Limb (tissue), 2 donors: ENCODE data around the gene OPN1MW2.
"Not testable (repeated sequence)": the region's sequence is repeated elsewhere in the genome, so short reads cannot be mapped to it uniquely, and the experiment has no call there.

Experiments
- DNase-seq, 2 donors: peaks; one replicate each; pipeline ENCODE4 v3.0.0-alpha.2; 2016; ENCODE audit errors: extremely low spot score in 2 of 2

Gene OPN1MW2

DNA sequence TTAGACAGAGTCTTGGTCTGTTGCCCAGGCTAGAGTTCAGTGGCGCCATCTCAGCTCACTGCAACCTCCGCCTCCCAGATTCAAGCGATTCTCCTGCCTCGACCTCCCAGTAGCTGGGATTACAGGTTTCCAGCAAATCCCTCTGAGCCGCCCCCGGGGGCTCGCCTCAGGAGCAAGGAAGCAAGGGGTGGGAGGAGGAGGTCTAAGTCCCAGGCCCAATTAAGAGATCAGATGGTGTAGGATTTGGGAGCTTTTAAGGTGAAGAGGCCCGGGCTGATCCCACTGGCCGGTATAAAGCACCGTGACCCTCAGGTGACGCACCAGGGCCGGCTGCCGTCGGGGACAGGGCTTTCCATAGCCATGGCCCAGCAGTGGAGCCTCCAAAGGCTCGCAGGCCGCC lies at the start of gene OPN1MW2:
Gene OPN1MW2, plus strand, starts transcription at position 301 of the 400 bp plus-strand sequence. Its CDS starts 60 bp downstream, at position 361.
- DNase-seq: not testable (repeated sequence)

DNA sequence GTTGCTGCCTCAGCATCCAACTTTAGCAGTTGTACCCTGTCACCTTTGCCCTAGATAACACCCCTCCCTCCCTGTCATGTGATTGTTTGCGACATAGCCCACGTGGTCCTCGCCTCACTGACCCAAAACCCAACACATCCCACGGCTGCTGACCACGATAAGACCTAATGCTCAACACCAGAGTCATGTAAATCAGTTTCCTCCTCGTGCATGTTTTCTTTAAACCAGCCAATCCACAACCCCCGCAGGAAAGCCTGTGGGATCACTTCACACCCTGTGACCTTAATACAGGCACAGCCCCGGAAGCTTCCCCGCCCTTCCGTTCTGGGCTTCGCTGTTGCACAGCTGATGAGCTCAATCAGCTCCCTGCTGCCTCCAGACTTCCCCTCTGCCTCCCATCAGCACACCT lies 47.0 kb upstream of the OPN1MW2 start:
- not testable (repeated sequence) for DNase-seq

DNA sequence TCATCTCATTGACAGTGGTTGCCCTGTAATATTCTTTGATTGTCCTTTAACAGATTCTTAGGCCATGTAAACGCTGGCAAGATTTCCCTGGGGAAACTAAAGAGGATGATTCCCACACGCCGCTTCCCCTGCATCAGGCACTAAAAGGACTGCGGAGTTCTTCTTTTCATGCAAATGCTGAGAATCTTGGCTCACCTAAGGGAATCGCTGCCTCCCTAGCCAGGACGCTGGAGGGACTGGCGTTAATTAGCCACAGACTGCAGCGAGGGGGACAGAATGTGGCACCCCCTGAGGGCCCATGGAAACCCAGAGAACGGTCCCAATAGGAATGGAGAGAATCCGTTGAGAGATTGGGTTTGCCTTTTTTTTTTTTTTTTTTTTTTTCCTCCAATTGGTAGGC lies 45.2 kb upstream of the OPN1MW2 start:
- DNase-seq: not testable (repeated sequence)

DNA sequence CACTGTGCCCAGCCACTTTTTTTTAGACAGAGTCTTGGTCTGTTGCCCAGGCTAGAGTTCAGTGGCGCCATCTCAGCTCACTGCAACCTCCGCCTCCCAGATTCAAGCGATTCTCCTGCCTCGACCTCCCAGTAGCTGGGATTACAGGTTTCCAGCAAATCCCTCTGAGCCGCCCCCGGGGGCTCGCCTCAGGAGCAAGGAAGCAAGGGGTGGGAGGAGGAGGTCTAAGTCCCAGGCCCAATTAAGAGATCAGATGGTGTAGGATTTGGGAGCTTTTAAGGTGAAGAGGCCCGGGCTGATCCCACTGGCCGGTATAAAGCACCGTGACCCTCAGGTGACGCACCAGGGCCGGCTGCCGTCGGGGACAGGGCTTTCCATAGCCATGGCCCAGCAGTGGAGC lies 37.3 kb upstream of the OPN1MW2 start, which contains the start of gene OPN1MW:
Gene OPN1MW, plus strand, starts transcription at position 301 of the 400 bp plus-strand sequence. Its CDS starts 82 bp downstream, at position 383.
- DNase-seq: not testable (repeated sequence)

DNA sequence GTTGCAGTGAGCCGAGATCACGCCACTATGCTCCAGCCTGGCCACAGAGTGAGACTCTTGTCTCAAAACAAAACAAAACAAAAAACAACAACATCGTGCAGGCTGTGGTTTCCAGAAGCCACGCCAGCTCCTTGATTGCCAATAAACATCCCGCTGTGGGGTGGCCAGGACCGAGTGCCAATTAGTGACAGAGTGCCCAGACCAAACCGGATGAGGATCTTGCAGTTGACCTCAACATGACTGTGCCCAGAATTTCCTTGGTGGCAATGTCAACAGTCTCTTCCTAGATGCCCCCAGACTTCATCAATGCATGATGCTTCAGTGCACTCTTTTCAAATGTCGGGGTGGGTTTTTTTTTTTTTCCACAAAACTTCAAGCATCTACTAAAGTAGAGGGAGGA lies 35.8 kb upstream of the OPN1MW2 start:
- DNase-seq: not testable (repeated sequence)

DNA sequence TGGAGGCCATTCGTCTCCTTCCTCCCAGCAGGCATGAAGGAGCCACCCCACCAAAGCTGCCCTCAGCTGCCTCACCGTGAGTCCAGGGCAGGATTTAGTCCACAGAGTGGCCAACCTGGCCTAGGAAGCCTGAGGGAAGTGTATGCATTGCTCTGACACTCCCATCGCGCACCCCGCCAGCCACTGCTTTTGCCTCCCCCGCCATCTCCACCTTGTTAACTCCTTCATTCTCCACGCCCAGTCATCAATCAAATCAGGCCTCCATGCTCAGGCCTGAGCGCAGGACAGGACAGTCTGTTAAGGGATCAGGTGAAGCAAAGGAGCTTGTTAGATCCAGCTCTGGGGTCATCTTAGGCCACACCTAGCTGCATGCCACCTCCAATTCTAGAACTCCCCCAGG lies 26.7 kb upstream of the OPN1MW2 start:
- not testable (repeated sequence) for DNase-seq

DNA sequence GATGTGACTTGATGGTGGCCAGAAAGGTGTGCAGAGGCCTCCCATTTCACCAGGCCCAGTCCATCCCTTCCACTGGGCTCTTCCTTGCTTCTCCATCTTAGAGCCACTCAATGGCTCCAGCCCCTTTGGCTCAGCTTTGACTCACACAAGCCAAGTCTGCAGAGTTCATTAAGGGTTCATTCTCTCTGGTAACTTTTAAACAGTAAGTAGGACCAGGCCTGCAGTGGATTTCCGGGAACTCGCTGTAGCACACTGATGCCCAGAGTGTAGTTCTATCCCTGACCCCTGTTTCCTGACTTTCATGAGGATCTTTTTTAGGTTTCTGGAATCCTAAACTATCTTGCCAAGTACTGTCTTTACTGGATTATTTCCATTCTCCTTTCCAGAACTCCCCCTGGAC lies 25.2 kb upstream of the OPN1MW2 start:
- DNase-seq: not testable (repeated sequence)

DNA sequence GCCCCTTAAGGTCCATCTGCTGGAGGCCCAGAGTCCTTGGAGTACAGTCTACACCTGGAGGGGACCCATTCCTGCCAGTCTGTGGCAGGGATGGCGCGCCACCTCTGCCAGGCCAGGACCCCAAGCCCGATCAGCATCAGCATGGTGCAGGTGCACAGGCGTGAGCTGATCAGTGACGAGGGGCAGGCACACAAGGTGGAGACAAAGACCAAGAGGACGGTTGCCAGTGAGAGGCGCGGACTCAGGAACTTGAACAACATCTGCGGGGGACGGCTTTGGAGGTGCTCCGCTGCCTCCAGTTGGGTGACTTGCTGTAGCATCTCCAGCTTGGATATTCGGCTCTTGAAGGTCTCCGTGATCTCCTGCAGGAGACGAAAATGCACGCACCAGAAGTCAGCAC lies 23.1 kb upstream of the OPN1MW2 start:
- not testable (repeated sequence) for DNase-seq

DNA sequence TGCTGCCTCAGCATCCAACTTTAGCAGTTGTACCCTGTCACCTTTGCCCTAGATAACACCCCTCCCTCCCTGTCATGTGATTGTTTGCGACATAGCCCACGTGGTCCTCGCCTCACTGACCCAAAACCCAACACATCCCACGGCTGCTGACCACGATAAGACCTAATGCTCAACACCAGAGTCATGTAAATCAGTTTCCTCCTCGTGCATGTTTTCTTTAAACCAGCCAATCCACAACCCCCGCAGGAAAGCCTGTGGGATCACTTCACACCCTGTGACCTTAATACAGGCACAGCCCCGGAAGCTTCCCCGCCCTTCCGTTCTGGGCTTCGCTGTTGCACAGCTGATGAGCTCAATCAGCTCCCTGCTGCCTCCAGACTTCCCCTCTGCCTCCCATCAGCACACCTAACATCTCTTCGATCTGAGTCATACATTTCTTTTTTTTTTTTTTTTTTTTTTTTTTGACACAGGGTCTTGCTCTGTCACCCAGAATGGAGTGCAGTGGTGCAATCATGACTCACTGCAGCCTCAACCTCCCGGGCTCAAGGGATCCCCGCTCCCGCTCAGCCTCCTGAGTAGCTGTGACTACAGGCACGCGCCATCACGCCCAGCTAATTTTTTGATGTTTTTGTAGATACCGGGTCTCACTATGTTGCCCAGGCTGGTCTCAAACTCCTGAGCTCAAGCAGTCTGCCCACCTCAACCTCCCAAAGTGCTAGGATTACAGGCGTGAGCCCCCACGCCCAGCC lies 9.7 kb upstream of the OPN1MW2 start:
- DNase-seq: not testable (repeated sequence)

DNA sequence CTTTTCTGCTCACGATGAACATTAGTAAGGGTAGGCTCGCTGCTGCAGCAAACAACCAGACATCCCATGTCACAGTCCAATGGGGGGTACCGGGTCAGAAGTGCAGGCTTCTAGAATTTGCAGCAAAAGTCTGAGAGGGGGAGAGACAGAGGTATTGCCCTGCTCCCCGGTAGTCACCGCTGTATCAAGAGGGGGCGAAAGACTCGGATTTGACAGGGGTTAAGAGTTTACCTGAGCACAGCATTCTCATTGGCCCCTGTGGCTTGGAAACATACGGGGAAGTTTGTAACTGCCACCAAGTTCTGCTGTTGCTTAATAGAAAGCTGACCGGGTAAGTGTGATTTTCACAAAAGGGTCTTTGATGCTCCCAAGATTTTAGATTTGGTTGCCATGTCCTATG lies 8.5 kb upstream of the OPN1MW2 start:
- DNase-seq: not testable (repeated sequence)

DNA sequence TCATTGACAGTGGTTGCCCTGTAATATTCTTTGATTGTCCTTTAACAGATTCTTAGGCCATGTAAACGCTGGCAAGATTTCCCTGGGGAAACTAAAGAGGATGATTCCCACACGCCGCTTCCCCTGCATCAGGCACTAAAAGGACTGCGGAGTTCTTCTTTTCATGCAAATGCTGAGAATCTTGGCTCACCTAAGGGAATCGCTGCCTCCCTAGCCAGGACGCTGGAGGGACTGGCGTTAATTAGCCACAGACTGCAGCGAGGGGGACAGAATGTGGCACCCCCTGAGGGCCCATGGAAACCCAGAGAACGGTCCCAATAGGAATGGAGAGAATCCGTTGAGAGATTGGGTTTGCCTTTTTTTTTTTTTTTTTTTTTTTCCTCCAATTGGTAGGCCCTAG lies 8.1 kb upstream of the OPN1MW2 start:
- DNase-seq: not testable (repeated sequence)

DNA sequence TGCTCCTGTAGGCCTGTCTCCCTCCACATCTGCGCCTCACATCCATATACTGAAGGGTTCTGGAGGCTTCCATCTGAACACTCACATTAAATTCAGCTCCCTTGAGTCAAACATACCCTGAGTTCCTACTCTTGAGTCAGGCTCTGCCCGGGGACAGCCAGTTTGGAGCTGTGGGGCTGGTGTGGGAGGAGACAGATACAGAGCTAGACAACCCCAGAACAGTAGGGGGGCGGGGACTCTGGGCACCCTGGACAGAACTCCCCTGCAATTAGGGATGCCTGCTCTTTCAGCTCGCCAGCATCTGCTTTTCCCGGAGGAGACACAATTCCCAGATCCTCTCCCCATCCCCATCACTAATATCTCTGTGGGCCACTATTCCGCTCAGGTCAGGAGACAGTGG lies 5.7 kb downstream of the OPN1MW2 start:
- not testable (repeated sequence) for DNase-seq

DNA sequence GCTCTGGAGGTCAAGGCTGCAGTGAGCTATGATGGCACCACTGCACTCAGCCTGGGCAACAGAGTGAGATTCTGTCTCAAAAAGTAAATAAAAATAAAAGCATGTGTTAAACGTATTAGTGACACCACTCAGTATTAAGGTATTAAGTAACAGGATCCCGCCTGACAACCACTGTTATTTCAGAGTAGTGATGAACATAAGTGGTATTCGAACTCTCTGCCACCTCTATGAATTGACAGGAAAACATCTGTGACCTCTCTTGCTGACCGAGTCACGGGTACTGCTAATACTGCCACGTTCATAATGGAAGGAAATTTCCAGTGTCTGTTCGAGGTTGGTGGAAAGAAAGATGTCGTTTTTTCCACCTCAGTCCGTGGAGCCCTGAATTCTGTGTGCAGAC lies 7.2 kb downstream of the OPN1MW2 start:
- DNase-seq: not testable (repeated sequence)

DNA sequence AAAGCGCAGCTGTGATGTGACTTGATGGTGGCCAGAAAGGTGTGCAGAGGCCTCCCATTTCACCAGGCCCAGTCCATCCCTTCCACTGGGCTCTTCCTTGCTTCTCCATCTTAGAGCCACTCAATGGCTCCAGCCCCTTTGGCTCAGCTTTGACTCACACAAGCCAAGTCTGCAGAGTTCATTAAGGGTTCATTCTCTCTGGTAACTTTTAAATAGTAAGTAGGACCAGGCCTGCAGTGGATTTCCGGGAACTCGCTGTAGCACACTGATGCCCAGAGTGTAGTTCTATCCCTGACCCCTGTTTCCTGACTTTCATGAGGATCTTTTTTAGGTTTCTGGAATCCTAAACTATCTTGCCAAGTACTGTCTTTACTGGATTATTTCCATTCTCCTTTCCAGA lies 11.9 kb downstream of the OPN1MW2 start:
- DNase-seq: not testable (repeated sequence)

DNA sequence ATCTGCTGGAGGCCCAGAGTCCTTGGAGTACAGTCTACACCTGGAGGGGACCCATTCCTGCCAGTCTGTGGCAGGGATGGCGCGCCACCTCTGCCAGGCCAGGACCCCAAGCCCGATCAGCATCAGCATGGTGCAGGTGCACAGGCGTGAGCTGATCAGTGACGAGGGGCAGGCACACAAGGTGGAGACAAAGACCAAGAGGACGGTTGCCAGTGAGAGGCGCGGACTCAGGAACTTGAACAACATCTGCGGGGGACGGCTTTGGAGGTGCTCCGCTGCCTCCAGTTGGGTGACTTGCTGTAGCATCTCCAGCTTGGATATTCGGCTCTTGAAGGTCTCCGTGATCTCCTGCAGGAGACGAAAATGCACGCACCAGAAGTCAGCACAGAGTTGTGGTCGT lies 14.1 kb downstream of the OPN1MW2 start:
- DNase-seq: not testable (repeated sequence)

DNA sequence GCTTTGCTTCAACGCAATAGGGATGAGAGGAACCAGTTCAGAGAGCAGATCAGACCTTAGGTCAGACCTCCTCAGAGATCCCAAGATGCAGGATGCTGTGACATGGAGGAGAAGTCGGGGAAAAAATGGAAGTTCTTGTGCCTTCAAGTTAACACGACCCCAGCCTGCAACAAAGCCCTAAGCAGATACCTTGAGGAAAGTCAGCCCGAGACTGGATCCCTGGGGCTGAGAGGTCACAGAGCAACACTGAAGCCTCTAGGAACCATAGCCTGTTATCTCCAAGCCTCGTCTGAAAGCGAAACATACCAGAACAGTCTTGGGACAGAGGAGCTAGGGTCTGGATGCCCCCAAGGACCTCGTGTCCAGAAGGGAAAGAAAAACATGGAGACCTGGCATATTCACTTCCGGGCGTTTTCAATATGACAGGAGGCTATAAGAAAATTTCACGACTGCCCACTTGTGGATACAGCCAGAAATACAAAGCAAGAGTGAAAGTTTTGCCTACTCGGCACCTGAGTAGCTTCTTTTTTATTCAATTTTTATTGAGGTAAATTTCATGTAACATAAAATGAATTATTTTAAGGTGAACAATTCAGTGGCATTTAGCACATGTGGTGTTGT lies 19.5 kb downstream of the OPN1MW2 start:
- not testable (repeated sequence) for DNase-seq

DNA sequence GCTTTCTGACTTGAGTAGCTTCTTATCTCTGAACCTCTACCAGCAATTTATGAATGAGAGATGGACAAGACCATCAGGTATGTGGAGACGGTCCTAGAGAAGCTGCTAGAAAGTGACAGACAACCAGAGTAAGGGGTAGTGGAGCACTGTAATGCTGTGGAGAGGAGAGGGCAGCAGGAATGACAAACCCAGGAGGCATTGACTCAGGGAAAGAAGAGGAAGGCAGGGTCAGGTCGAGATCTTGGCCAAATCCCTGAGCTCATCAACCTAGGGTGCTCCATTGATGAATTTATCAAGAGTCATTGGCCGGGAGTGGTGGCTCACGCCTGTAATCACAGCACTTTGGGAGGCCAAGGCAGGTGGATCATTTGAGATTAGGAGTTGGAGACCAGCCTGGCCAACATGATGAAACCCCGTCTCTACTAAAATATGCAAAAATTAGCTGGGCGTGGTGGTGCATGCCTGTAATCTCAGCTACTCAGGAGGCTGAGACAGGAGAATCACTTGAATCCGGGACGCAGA lies 20.5 kb downstream of the OPN1MW2 start:
- DNase-seq: peak in 1 of 2 donors; percentile 5

DNA sequence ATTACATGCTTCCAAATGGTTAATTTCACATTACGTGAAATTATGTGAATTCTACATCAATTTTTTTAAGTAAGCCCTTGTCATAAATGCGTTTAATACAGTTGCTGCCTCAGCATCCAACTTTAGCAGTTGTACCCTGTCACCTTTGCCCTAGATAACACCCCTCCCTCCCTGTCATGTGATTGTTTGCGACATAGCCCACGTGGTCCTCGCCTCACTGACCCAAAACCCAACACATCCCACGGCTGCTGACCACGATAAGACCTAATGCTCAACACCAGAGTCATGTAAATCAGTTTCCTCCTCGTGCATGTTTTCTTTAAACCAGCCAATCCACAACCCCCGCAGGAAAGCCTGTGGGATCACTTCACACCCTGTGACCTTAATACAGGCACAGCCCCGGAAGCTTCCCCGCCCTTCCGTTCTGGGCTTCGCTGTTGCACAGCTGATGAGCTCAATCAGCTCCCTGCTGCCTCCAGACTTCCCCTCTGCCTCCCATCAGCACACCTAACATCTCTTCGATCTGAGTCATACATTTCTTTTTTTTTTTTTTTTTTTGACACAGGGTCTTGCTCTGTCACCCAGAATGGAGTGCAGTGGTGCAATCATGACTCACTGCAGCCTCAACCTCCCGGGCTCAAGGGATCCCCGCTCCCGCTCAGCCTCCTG lies 28.0 kb downstream of the OPN1MW2 start:
- DNase-seq: not testable (repeated sequence)

DNA sequence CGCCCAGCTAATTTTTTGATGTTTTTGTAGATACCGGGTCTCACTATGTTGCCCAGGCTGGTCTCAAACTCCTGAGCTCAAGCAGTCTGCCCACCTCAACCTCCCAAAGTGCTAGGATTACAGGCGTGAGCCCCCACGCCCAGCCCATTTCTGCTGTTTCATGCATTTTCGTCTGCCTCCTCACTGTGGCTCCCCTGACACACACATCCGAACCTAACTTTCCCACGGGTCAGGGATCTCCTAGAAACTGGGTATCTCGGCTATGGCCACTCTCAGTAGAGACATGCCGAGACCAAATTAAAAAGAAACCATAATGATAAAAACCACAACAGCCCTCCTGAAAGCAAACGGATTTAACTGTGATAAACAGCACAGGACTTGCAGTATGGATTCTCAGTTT lies 28.5 kb downstream of the OPN1MW2 start:
- DNase-seq: not testable (repeated sequence)

DNA sequence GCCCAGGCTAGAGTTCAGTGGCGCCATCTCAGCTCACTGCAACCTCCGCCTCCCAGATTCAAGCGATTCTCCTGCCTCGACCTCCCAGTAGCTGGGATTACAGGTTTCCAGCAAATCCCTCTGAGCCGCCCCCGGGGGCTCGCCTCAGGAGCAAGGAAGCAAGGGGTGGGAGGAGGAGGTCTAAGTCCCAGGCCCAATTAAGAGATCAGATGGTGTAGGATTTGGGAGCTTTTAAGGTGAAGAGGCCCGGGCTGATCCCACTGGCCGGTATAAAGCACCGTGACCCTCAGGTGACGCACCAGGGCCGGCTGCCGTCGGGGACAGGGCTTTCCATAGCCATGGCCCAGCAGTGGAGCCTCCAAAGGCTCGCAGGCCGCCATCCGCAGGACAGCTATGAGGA lies 37.7 kb downstream of the OPN1MW2 start, which contains the start of gene OPN1MW3:
Gene OPN1MW3, plus strand, starts transcription at position 301 of the 400 bp plus-strand sequence. Its CDS starts 38 bp downstream, at position 339.
- not testable (repeated sequence) for DNase-seq

DNA sequence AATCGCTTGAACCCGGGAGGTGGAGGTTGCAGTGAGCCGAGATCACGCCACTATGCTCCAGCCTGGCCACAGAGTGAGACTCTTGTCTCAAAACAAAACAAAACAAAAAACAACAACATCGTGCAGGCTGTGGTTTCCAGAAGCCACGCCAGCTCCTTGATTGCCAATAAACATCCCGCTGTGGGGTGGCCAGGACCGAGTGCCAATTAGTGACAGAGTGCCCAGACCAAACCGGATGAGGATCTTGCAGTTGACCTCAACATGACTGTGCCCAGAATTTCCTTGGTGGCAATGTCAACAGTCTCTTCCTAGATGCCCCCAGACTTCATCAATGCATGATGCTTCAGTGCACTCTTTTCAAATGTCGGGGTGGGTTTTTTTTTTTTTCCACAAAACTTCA lies 39.2 kb downstream of the OPN1MW2 start:
- not testable (repeated sequence) for DNase-seq

DNA sequence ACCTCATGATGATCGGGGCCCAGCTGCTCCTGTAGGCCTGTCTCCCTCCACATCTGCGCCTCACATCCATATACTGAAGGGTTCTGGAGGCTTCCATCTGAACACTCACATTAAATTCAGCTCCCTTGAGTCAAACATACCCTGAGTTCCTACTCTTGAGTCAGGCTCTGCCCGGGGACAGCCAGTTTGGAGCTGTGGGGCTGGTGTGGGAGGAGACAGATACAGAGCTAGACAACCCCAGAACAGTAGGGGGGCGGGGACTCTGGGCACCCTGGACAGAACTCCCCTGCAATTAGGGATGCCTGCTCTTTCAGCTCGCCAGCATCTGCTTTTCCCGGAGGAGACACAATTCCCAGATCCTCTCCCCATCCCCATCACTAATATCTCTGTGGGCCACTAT lies 43.5 kb downstream of the OPN1MW2 start:
- not testable (repeated sequence) for DNase-seq
